ENCODE measurements around the gene CACNA2D4. TPM values are rescaled to one million over a fixed set of nuclear protein-coding genes. Genes with fewer than 3 reads are reported as not detected.
A peak's percentile ranks its signal among the peaks of the same experiment; 100 is the strongest.

CACNA2D4 gene
- polyA plus RNA-seq, 2 donors = 0.84 to 0.89 TPM

GRCh38 chr12:1919763-1920162, 1.3 kb upstream of the CACNA2D4 start:
- no peaks in the 10 kb centered on the region for H3K36me3 ChIP-seq (ENCODE audit: control insufficient read depth in 2 of 2, insufficient read depth in 2 of 2, low read length in 1 of 2)

GRCh38 chr12:1919284-1919683, 832 bp upstream of the CACNA2D4 start:
- H3K9me3 ChIP-seq (ENCODE audit: control insufficient read depth in 2 of 2, insufficient read depth in 1 of 2, low read depth in 1 of 2, low read length in 1 of 2) = peaks cover 0 to 2% of the 10 kb centered on the region in 2 donors
- WGBS, 2 donors = 91 to 92% methylated on average over 5 of the region's 5 CpGs
- H3K36me3 ChIP-seq (ENCODE audit: control insufficient read depth in 2 of 2, insufficient read depth in 2 of 2, low read length in 1 of 2) = no peaks in the 10 kb centered on the region

More at GRCh38 chr12:1919763-1920162, 1.3 kb upstream of the CACNA2D4 start:
- WGBS, 2 donors = 92 to 93% methylated on average over 3 of the region's 3 CpGs
- H3K4me1 ChIP-seq (ENCODE audit: control insufficient read depth in 2 of 2, insufficient read depth in 2 of 2, low read length in 1 of 2) = no peaks in the 10 kb centered on the region
- H3K27me3 ChIP-seq (ENCODE audit: control insufficient read depth in 1 of 2, insufficient read depth in 2 of 2, low read length in 2 of 2) = no peaks in the 10 kb centered on the region
- H3K9me3 ChIP-seq (ENCODE audit: control insufficient read depth in 2 of 2, insufficient read depth in 1 of 2, low read depth in 1 of 2, low read length in 1 of 2) = peaks cover 0 to 2% of the 10 kb centered on the region in 2 donors
- no peak overlapping the region for H3K27ac ChIP-seq (ENCODE audit: low read depth in 2 of 2, low read length in 1 of 2)
- no peak overlapping the region for H3K4me3 ChIP-seq (ENCODE audit: low read depth in 1 of 2, low read length in 2 of 2)

GRCh38 chr12:1918884-1919236, 408 bp upstream of the CACNA2D4 start:
- no peak overlapping the region for H3K4me3 ChIP-seq (ENCODE audit: low read depth in 1 of 2, low read length in 2 of 2)
- WGBS, 2 donors = 67 to 70% methylated on average over 6 of the region's 6 CpGs

More at GRCh38 chr12:1919284-1919683, 832 bp upstream of the CACNA2D4 start:
- Histone ChIP-seq H3K27me3 (ENCODE audit: control insufficient read depth in 1 of 2, insufficient read depth in 2 of 2, low read length in 2 of 2) (no peaks in the 10 kb centered on the region), H3K4me3 (ENCODE audit: low read depth in 1 of 2, low read length in 2 of 2) (no peak overlapping the region), H3K27ac (ENCODE audit: low read depth in 2 of 2, low read length in 1 of 2) (no peak overlapping the region), H3K4me1 (ENCODE audit: control insufficient read depth in 2 of 2, insufficient read depth in 2 of 2, low read length in 1 of 2) (no peaks in the 10 kb centered on the region)

GRCh38 chr12:1917172-1918070, 1.0 kb downstream of the CACNA2D4 start:
- no peaks in the 10 kb centered on the region for H3K27me3 ChIP-seq (ENCODE audit: control insufficient read depth in 1 of 2, insufficient read depth in 2 of 2, low read length in 2 of 2)
- peak overlapping the region in 1 of 2 donors; percentile 35 for H3K27ac ChIP-seq (ENCODE audit: low read depth in 2 of 2, low read length in 1 of 2)
- H3K36me3 ChIP-seq (ENCODE audit: control insufficient read depth in 2 of 2, insufficient read depth in 2 of 2, low read length in 1 of 2) = no peaks in the 10 kb centered on the region
- no peaks in the 10 kb centered on the region for H3K4me1 ChIP-seq (ENCODE audit: control insufficient read depth in 2 of 2, insufficient read depth in 2 of 2, low read length in 1 of 2)
- H3K9me3 ChIP-seq (ENCODE audit: control insufficient read depth in 2 of 2, insufficient read depth in 1 of 2, low read depth in 1 of 2, low read length in 1 of 2) = no peaks in the 10 kb centered on the region
- WGBS, 2 donors = 76% methylated on average over 22 of the region's 22 CpGs
- H3K4me3 ChIP-seq (ENCODE audit: low read depth in 1 of 2, low read length in 2 of 2) = no peak overlapping the region

More at GRCh38 chr12:1918884-1919236, 408 bp upstream of the CACNA2D4 start:
- no peaks in the 10 kb centered on the region for H3K27me3 ChIP-seq (ENCODE audit: control insufficient read depth in 1 of 2, insufficient read depth in 2 of 2, low read length in 2 of 2)
- peaks cover 0 to 2% of the 10 kb centered on the region in 2 donors for H3K9me3 ChIP-seq (ENCODE audit: control insufficient read depth in 2 of 2, insufficient read depth in 1 of 2, low read depth in 1 of 2, low read length in 1 of 2)
- H3K36me3 ChIP-seq (ENCODE audit: control insufficient read depth in 2 of 2, insufficient read depth in 2 of 2, low read length in 1 of 2) = no peaks in the 10 kb centered on the region
- no peaks in the 10 kb centered on the region for H3K4me1 ChIP-seq (ENCODE audit: control insufficient read depth in 2 of 2, insufficient read depth in 2 of 2, low read length in 1 of 2)
- H3K27ac ChIP-seq (ENCODE audit: low read depth in 2 of 2, low read length in 1 of 2) = no peak overlapping the region

- peaks cover 0 to under 1% of the 10 kb centered on the region in 2 donors for H3K27me3 ChIP-seq (ENCODE audit: control insufficient read depth in 1 of 2, insufficient read depth in 2 of 2, low read length in 2 of 2)
- no peak overlapping the region for H3K27ac ChIP-seq (ENCODE audit: low read depth in 2 of 2, low read length in 1 of 2)
- H3K36me3 ChIP-seq (ENCODE audit: control insufficient read depth in 2 of 2, insufficient read depth in 2 of 2, low read length in 1 of 2) = no peaks in the 10 kb centered on the region
- no peak overlapping the region for H3K4me3 ChIP-seq (ENCODE audit: low read depth in 1 of 2, low read length in 2 of 2)
- H3K9me3 ChIP-seq (ENCODE audit: control insufficient read depth in 2 of 2, insufficient read depth in 1 of 2, low read depth in 1 of 2, low read length in 1 of 2) = no peaks in the 10 kb centered on the region
- WGBS, 2 donors = 67 to 69% methylated on average over 18 of the region's 18 CpGs
- H3K4me1 ChIP-seq (ENCODE audit: control insufficient read depth in 2 of 2, insufficient read depth in 2 of 2, low read length in 1 of 2) = no peaks in the 10 kb centered on the region
These were observed 1.9 kb downstream of the CACNA2D4 start for GRCh38 chr12:1916371-1917171.

GRCh38 chr12:1915082-1915968, 3.1 kb downstream of the CACNA2D4 start:
- Histone ChIP-seq H3K9me3 (ENCODE audit: control insufficient read depth in 2 of 2, insufficient read depth in 1 of 2, low read depth in 1 of 2, low read length in 1 of 2) (no peaks in the 10 kb centered on the region), H3K27me3 (ENCODE audit: control insufficient read depth in 1 of 2, insufficient read depth in 2 of 2, low read length in 2 of 2) (peaks cover 0 to 3% of the 10 kb centered on the region in 2 donors), H3K4me1 (ENCODE audit: control insufficient read depth in 2 of 2, insufficient read depth in 2 of 2, low read length in 1 of 2) (no peaks in the 10 kb centered on the region), H3K36me3 (ENCODE audit: control insufficient read depth in 2 of 2, insufficient read depth in 2 of 2, low read length in 1 of 2) (no peaks in the 10 kb centered on the region), H3K27ac (ENCODE audit: low read depth in 2 of 2, low read length in 1 of 2) (no peak overlapping the region), H3K4me3 (ENCODE audit: low read depth in 1 of 2, low read length in 2 of 2) (no peak overlapping the region)
- 83% methylated on average over 18 of the region's 18 CpGs for WGBS, 2 donors

- no peaks in the 10 kb centered on the region for H3K4me1 ChIP-seq (ENCODE audit: control insufficient read depth in 2 of 2, insufficient read depth in 2 of 2, low read length in 1 of 2)
- H3K9me3 ChIP-seq (ENCODE audit: control insufficient read depth in 2 of 2, insufficient read depth in 1 of 2, low read depth in 1 of 2, low read length in 1 of 2) = no peaks in the 10 kb centered on the region
- no peak overlapping the region for H3K27ac ChIP-seq (ENCODE audit: low read depth in 2 of 2, low read length in 1 of 2)
- 86% methylated on average over 17 of the region's 17 CpGs for WGBS, 2 donors
- no peaks in the 10 kb centered on the region for H3K36me3 ChIP-seq (ENCODE audit: control insufficient read depth in 2 of 2, insufficient read depth in 2 of 2, low read length in 1 of 2)
- H3K27me3 ChIP-seq (ENCODE audit: control insufficient read depth in 1 of 2, insufficient read depth in 2 of 2, low read length in 2 of 2) = peaks cover 0 to 3% of the 10 kb centered on the region in 2 donors
- no peak overlapping the region for H3K4me3 ChIP-seq (ENCODE audit: low read depth in 1 of 2, low read length in 2 of 2)
These were observed 4.1 kb downstream of the CACNA2D4 start for GRCh38 chr12:1914114-1914911.

GRCh38 chr12:1913377-1914113, 4.9 kb downstream of the CACNA2D4 start:
- Histone ChIP-seq H3K27me3 (ENCODE audit: control insufficient read depth in 1 of 2, insufficient read depth in 2 of 2, low read length in 2 of 2) (peaks cover 0 to 3% of the 10 kb centered on the region in 2 donors), H3K27ac (ENCODE audit: low read depth in 2 of 2, low read length in 1 of 2) (no peak overlapping the region), H3K36me3 (ENCODE audit: control insufficient read depth in 2 of 2, insufficient read depth in 2 of 2, low read length in 1 of 2) (no peaks in the 10 kb centered on the region), H3K4me3 (ENCODE audit: low read depth in 1 of 2, low read length in 2 of 2) (no peak overlapping the region), H3K9me3 (ENCODE audit: control insufficient read depth in 2 of 2, insufficient read depth in 1 of 2, low read depth in 1 of 2, low read length in 1 of 2) (no peaks in the 10 kb centered on the region), H3K4me1 (ENCODE audit: control insufficient read depth in 2 of 2, insufficient read depth in 2 of 2, low read length in 1 of 2) (no peaks in the 10 kb centered on the region)
- 73 to 74% methylated on average over 12 of the region's 12 CpGs for WGBS, 2 donors

Measured in esophagus (tissue), 2 donors.